SK-N-SH (cell line): ENCODE data around the gene PLA2G2C. TPM values are rescaled to one million over a fixed set of nuclear protein-coding genes. Genes with fewer than 3 reads are reported as not detected.

ENCODE experiments used
- CTCF ChIA-PET: fragments of 300-600, 350-600 bp; formaldehyde crosslinking; extraction: SDS; loops from one replicate; lab custom pipeline; 2021; lab: Yijun Ruan, JAX
- POLR2A ChIA-PET: fragments of 350-600 bp; sonication (Branson Sonifier 250); formaldehyde crosslinking; extraction: SDS; loops from one replicate; lab custom pipeline; 2020; ENCODE audit warnings: antibody characterized with exemption, inconsistent platforms; lab: Yijun Ruan, JAX
- DNase-seq: peaks from one replicate; pipeline ENCODE4 v3.0.0; 2012
- H2AFZ ChIP-seq: fragments of 200-600 bp; sonication (generic); 2 replicates; pipeline ENCODE4 v1.8.1; 2016; ENCODE audit warnings: antibody characterized with exemption, mild to moderate bottlenecking, low read depth
- H3F3A ChIP-seq: fragments of 200-600 bp; sonication (generic); replicated peaks from 2 replicates; pipeline ENCODE3; 2016; ENCODE audit warnings: antibody characterized with exemption, mild to moderate bottlenecking; ENCODE audit not compliant: insufficient read depth
- H3K27ac ChIP-seq, 2 experiments: fragments of 200-500 bp in 1 of 2; fragments of 200-600 bp in 1 of 2; sonication (Bioruptor generic) in 1 of 2; sonication (generic), shearing (Covaris generic) in 1 of 2; 2 replicates each; pipeline versions ENCODE4 v1.5.1 to v1.6.1; 2014 to 2016; ENCODE audit warnings: low read depth in 2 of 2, inconsistent platforms in 1 of 2, low read length in 1 of 2, mild to moderate bottlenecking in 1 of 2, mixed read lengths in 1 of 2
- H3K27me3 ChIP-seq: fragments of 200-600 bp; sonication (generic), shearing (Covaris generic); 2 replicates; pipeline ENCODE4 v1.6.1; 2016; ENCODE audit warnings: mixed run types; ENCODE audit not compliant: insufficient read depth
- H3K36me3 ChIP-seq, 2 experiments: fragments of 200-500 bp in 1 of 2; fragments of 200-600 bp in 1 of 2; sonication (Bioruptor generic) in 1 of 2; sonication (generic) in 1 of 2; replicated peaks in 1 of 2; 2 replicates each; pipeline versions ENCODE3 to v1.5.1; 2014 to 2016; ENCODE audit warnings: low read length in 1 of 2, mild to moderate bottlenecking in 1 of 2; ENCODE audit not compliant: insufficient read depth in 2 of 2, control insufficient read depth in 1 of 2
- H3K4me1 ChIP-seq, 2 experiments: fragments of 200-500 bp in 1 of 2; fragments of 200-600 bp in 1 of 2; sonication (Bioruptor generic) in 1 of 2; sonication (generic), shearing (Covaris generic) in 1 of 2; 2 replicates each; pipeline versions ENCODE4 v1.5.1 to v1.6.1; 2014 to 2016; ENCODE audit warnings: low read depth in 1 of 2, low read length in 1 of 2, mixed run types in 1 of 2; ENCODE audit not compliant: insufficient read depth in 2 of 2, control insufficient read depth in 1 of 2
- H3K4me2 ChIP-seq: fragments of 200-600 bp; sonication (generic), shearing (Covaris generic); 2 replicates; pipeline ENCODE4 v1.6.1; 2017; ENCODE audit warnings: mixed run types
- H3K4me3 ChIP-seq, 2 experiments: fragments of 200-500 bp in 1 of 2; fragments of 200-600 bp in 1 of 2; sonication (Bioruptor generic) in 1 of 2; sonication (generic), shearing (Covaris generic) in 1 of 2; 2 replicates each; pipeline versions ENCODE4 v1.5.1 to v1.8.1; 2014 to 2016; ENCODE audit warnings: low read depth in 2 of 2, inconsistent platforms in 1 of 2, low read length in 1 of 2, mild to moderate bottlenecking in 1 of 2, mixed read lengths in 1 of 2, moderate library complexity in 1 of 2
- H3K79me2 ChIP-seq: fragments of 200-600 bp; sonication (generic); 2 replicates; pipeline ENCODE4 v1.8.1; 2017; ENCODE audit warnings: mild to moderate bottlenecking; ENCODE audit not compliant: insufficient read depth
- H3K9ac ChIP-seq: fragments of 200-600 bp; sonication (generic); 2 replicates; pipeline ENCODE4 v1.6.1; 2017; ENCODE audit warnings: mixed run types
- H3K9me2 ChIP-seq: fragments of 200-600 bp; sonication (generic); 2 replicates; pipeline ENCODE4 v1.6.1; 2017; ENCODE audit warnings: mixed run types
- H3K9me3 ChIP-seq: fragments of 200-600 bp; sonication (generic); 2 replicates; pipeline ENCODE4 v1.6.1; 2017; ENCODE audit warnings: mixed run types, mild to moderate bottlenecking, moderate library complexity
- H4K20me1 ChIP-seq: fragments of 200-600 bp; sonication (generic); 2 replicates; pipeline ENCODE4 v1.6.1; 2017; ENCODE audit warnings: mild to moderate bottlenecking, mixed run types; ENCODE audit not compliant: insufficient read depth
- CHD2 ChIP-seq: fragments of 150-350 bp; IDR thresholded peaks from 2 replicates; pipeline ENCODE4 v1.6.1; 2018; ENCODE audit warnings: low read length; ENCODE audit not compliant: partially characterized antibody
- ELF1 ChIP-seq: IDR thresholded peaks from 2 replicates; pipeline ENCODE4 v1.4.0; 2012
- EP300 ChIP-seq, 2 experiments: IDR thresholded peaks; 2 replicates each; pipeline versions ENCODE4 v1.4.0 to v1.6.1; 2012; ENCODE audit warnings: borderline replicate concordance in 1 of 2, low read depth in 1 of 2, low read length in 1 of 2
- EZH2phosphoT487 ChIP-seq: fragments of 200-600 bp; sonication (generic); IDR thresholded peaks from 2 replicates; pipeline ENCODE4 v1.6.1; 2017; ENCODE audit warnings: low read depth, mixed run types, mild to moderate bottlenecking, antibody characterized with exemption, moderate library complexity, borderline replicate concordance
- FOXJ3 ChIP-seq: sonication (generic); formaldehyde crosslinking; IDR thresholded peaks from 2 replicates; pipeline ENCODE4 v1.5.1; 2020; ENCODE audit warnings: mild to moderate bottlenecking, missing genetic modification reagents
- FOXM1 ChIP-seq: IDR thresholded peaks from 2 replicates; pipeline ENCODE4 v1.4.0; 2012; ENCODE audit warnings: low read depth, mild to moderate bottlenecking
- IRF3 ChIP-seq: fragments of 150-350 bp; IDR thresholded peaks from 2 replicates; pipeline ENCODE4 v1.6.1; 2016; ENCODE audit warnings: mild to moderate bottlenecking, low read depth, low read length
- JUND ChIP-seq: IDR thresholded peaks from 2 replicates; pipeline ENCODE4 v1.4.0; 2012
- MAX ChIP-seq: IDR thresholded peaks from 2 replicates; pipeline ENCODE4 v1.4.0; 2012; ENCODE audit warnings: low read depth
- MEF2A ChIP-seq: IDR thresholded peaks from 2 replicates; pipeline ENCODE4 v1.4.0; 2012; ENCODE audit warnings: low read depth, borderline replicate concordance
- POLR2AphosphoS5 ChIP-seq: IDR thresholded peaks from 2 replicates; pipeline ENCODE4 v1.6.1; 2012; ENCODE audit warnings: low read depth, low read length
- RAD21 ChIP-seq: IDR thresholded peaks from 2 replicates; pipeline ENCODE4 v1.6.1; 2012; ENCODE audit warnings: mild to moderate bottlenecking, low read length
- RCOR1 ChIP-seq: fragments of 150-350 bp; IDR thresholded peaks from 2 replicates; pipeline ENCODE4 v1.6.1; 2017; ENCODE audit warnings: antibody characterized with exemption, low read length
- SIN3A ChIP-seq: IDR thresholded peaks from 2 replicates; pipeline ENCODE4 v1.6.1; 2012; ENCODE audit warnings: low read depth, mild to moderate bottlenecking, low read length, moderate library complexity, borderline replicate concordance
- SMC3 ChIP-seq: IDR thresholded peaks from 2 replicates; pipeline ENCODE4 v1.6.1; 2012; ENCODE audit warnings: low read depth, low read length, improper control_type of control experiment
- YY1 ChIP-seq: IDR thresholded peaks from 2 replicates; pipeline ENCODE4 v1.4.0; 2012; ENCODE audit warnings: low read depth, mild to moderate bottlenecking
- ZBTB33 ChIP-seq: IDR thresholded peaks from 2 replicates; pipeline ENCODE4 v1.4.0; 2012; ENCODE audit warnings: low read depth, borderline replicate concordance
- WGBS: methylation state at CpG from one replicate; pipeline ENCODE4 v1.1.6; 2017; ENCODE audit warnings: low lambda C conversion rate; 5-methylcytosine and 5-hydroxymethylcytosine counted together
- polyA plus RNA-seq, 3 experiments: library from polyadenylated mRNA; depleted of rRNA; stranded (reverse); fragments of >200 nt; gene quantifications; 2 replicates each; pipeline ENCODE4 v1.2.3, GENCODE V29; 2012
- TF ChIP-seq, protein P1 (sequence below): fragments of 150-350 bp; IDR thresholded peaks from 2 replicates; pipeline ENCODE4 v1.6.1; 2017; ENCODE audit warnings: antibody characterized with exemption, low read length, low read depth, borderline replicate concordance
- TF ChIP-seq, protein P2 (sequence below): IDR thresholded peaks from 2 replicates; pipeline ENCODE4 v1.6.1; 2012; ENCODE audit warnings: mild to moderate bottlenecking, low read depth, low read length, moderate library complexity
- TF ChIP-seq, protein P3 (sequence below): IDR thresholded peaks from 2 replicates; pipeline ENCODE4; 2012

PLA2G2C gene
- polyA plus RNA-seq, 1 of the 3 experiments (the other 2 are of a cell fraction) = not detected

DNA sequence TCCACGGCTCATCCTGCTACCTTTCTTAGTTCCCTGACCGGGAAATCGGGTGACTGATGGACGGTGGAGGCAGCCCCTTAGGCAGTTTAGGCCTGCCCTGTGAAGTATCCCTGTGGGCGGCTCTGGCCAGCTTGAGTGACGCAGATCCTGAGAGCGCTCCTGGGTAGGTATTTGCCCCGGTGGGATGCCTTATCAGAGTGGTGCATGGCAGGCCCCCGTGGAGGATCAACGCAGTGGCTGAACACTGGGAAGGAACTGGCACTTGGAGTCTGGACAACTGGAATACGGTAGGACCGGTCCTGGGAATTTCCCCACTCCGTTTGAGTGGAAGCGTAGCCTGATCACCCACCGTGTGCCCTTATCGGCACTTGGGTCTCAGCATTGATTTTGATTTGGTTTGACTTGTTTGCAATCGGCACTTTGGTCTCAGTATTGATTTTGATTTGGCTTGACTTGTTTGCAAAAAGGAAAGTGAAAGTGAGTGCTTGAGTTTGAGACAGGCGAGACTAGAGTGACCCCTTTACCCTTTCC is 32.0 kb downstream of the PLA2G2C start (continued):
- TF ChIP-seq SMC3 = no peak
- no peak for TF ChIP-seq FOXM1
- no peak for TF ChIP-seq SIN3A

GRCh38 chr1:20153000-20153418 is 33.3 kb downstream of the PLA2G2C start:
- CTCF ChIA-PET = interaction anchor here (0.6 to 17.8 kb wide), 26 partner anchors 10 to 438 kb away, joined by 3 to 243 read pairs (median 6); partner anchors contain the start of genes OTUD3 and PLA2G2E
- Histone ChIP-seq H3K9ac (no peak overlapping the region), H3K9me3 (no peaks in the 10 kb centered on the region), H3K4me2 (no peak overlapping the region), H3K4me3 (no peak overlapping the region), H3K27ac (no peak overlapping the region), H3K4me1 (peaks cover 0 to 5% of the 10 kb centered on the region in 2 experiments; a peak in 1 of 4 replicates), H3K27me3 (no peaks in the 10 kb centered on the region), H3K36me3 (no peaks in the 10 kb centered on the region), H3F3A (no peaks in the 10 kb centered on the region), H3K9me2 (no peaks in the 10 kb centered on the region), H3K79me2 (no peaks in the 10 kb centered on the region), H2AFZ (no peak overlapping the region), H4K20me1 (no peaks in the 10 kb centered on the region)
- POLR2A ChIA-PET = no interaction called here
- peak; percentile 14 for DNase-seq
- WGBS = 66% methylated on average over 4 of the region's 6 CpGs
- TF ChIP-seq FOXJ3 (CRISPR knock-in tag) = no peak
- TF ChIP-seq MEF2A = no peak
- TF ChIP-seq ELF1 = no peak
- no peak for TF ChIP-seq IRF3
- no peak for TF ChIP-seq MAX
- TF ChIP-seq JUND = no peak
- TF ChIP-seq POLR2AphosphoS5 = no peak
- no peak for TF ChIP-seq SIN3A
- TF ChIP-seq RAD21 = no peak
- no peak for TF ChIP-seq CHD2
- TF ChIP-seq EP300 (IDR thresholded peaks at IDR 0.05; ENCODE audit: borderline replicate concordance in 1 of 2, low read depth in 1 of 2, low read length in 1 of 2) = no peak
- no peak for TF ChIP-seq ZBTB33
- TF ChIP-seq, protein P1, sequence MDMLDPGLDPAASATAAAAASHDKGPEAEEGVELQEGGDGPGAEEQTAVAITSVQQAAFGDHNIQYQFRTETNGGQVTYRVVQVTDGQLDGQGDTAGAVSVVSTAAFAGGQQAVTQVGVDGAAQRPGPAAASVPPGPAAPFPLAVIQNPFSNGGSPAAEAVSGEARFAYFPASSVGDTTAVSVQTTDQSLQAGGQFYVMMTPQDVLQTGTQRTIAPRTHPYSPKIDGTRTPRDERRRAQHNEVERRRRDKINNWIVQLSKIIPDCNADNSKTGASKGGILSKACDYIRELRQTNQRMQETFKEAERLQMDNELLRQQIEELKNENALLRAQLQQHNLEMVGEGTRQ = no peak
- TF ChIP-seq EZH2phosphoT487 = no peak
- TF ChIP-seq, protein P2, sequence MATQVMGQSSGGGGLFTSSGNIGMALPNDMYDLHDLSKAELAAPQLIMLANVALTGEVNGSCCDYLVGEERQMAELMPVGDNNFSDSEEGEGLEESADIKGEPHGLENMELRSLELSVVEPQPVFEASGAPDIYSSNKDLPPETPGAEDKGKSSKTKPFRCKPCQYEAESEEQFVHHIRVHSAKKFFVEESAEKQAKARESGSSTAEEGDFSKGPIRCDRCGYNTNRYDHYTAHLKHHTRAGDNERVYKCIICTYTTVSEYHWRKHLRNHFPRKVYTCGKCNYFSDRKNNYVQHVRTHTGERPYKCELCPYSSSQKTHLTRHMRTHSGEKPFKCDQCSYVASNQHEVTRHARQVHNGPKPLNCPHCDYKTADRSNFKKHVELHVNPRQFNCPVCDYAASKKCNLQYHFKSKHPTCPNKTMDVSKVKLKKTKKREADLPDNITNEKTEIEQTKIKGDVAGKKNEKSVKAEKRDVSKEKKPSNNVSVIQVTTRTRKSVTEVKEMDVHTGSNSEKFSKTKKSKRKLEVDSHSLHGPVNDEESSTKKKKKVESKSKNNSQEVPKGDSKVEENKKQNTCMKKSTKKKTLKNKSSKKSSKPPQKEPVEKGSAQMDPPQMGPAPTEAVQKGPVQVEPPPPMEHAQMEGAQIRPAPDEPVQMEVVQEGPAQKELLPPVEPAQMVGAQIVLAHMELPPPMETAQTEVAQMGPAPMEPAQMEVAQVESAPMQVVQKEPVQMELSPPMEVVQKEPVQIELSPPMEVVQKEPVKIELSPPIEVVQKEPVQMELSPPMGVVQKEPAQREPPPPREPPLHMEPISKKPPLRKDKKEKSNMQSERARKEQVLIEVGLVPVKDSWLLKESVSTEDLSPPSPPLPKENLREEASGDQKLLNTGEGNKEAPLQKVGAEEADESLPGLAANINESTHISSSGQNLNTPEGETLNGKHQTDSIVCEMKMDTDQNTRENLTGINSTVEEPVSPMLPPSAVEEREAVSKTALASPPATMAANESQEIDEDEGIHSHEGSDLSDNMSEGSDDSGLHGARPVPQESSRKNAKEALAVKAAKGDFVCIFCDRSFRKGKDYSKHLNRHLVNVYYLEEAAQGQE = no peak
- TF ChIP-seq RCOR1 = no peak
- TF ChIP-seq, protein P3, sequence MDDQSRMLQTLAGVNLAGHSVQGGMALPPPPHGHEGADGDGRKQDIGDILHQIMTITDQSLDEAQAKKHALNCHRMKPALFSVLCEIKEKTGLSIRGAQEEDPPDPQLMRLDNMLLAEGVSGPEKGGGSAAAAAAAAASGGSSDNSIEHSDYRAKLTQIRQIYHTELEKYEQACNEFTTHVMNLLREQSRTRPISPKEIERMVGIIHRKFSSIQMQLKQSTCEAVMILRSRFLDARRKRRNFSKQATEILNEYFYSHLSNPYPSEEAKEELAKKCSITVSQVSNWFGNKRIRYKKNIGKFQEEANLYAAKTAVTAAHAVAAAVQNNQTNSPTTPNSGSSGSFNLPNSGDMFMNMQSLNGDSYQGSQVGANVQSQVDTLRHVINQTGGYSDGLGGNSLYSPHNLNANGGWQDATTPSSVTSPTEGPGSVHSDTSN = no peak
- no peak for TF ChIP-seq YY1
